GM19455 (cell line): ENCODE results near the gene AGPAT4.

Source experiments
- ATAC-seq: cut with Tn5 transposase; IDR thresholded peaks from one replicate; pipeline ENCODE4 v1.9.1; 2021; ENCODE audit not compliant: unreplicated experiment

The AGPAT4 gene

GRCh38 chr6:161169035-161169434, 104.8 kb downstream of the AGPAT4 start:
- no peak for ATAC-seq

DNA sequence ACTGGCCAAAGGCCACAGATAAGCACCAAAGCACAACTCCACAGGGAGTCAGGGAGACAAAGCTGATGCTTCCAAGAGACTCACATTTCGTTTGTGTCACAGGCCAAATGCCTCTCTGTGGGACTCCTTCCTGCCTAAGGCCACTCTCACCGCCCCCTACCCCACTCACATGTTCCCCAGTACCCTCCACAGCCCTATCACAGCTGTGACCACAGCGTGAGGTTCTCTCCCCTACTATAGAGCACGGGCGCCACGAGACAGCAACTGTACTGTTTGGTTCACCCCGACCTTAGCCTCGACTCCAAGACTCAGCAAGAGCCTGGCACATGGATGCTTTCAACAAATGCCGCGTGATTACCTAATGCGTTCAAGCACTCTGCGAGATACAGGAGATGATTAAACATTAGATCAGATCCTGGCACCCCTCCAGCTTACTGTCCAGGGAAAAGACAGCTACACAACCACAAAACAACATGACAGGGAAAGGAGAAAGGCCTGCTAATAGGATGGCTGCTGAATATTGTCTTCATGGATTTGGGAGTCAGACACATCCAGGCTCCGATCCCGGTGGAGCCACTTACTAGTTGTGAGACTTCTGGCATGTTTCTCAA, 105.5 kb downstream of the AGPAT4 start:
- ATAC-seq: no peak

DNA sequence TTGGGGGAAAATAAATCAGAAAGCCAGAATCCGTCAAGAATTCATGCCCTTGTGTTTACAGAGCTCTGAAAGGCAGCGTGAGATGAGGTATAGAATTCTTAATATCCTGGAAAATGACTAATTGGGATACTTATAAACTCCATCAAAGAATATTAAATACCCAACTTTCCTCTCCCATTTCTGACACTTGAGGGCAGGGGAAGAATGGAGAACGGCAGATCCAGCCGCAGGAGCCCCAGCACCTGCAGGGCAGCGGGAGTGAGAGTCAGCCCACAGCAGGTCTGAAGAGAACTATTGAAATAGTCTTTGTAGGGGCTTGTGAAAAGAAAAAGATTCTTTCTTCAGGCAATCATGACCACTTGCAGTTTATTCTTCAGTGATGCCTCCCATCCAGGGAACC, 107.2 kb downstream of the AGPAT4 start:
- ATAC-seq: no peak

DNA sequence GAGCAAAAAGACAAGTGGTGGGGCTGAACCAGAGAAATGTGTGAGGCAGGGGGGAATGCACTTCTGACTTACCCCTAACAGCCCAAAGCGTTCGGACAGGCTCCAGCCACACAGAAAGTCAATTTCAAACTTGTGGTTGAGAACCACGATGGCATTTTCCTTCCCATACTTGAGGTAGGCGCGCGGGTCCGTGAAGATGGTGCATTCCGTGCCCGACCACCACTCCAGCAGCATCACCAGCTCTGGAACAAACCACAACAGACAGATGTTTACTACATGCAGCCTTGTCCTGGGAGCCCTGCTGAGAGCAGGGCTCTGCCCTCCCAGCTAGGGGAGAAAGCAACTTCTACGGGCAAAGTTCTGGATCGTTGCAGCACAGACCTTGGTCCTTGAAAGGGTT, 107.7 kb downstream of the AGPAT4 start:
- ATAC-seq: no peak

DNA sequence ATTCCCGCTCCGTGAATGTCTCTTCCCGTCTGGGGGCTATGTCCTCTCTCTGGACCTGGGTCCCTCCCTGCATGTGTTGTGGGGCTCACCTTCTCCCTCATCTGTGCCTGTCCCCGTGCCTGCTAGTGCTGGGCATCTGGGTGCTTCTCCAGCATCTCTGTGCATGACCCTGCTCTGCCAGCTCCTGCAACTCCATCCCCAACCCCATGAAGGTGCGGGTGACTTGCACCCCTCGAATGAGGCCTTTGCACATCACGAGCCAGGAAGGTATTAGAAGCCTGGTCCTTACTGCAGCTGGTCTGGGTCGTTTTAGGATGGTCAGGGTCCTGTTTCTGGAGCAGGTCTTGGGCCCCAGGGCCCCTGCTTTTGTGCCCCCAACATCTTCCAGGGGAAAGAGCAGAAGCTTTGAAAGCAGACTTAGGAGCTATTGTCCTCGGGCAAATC, 109.7 kb downstream of the AGPAT4 start:
- ATAC-seq: no peak

DNA sequence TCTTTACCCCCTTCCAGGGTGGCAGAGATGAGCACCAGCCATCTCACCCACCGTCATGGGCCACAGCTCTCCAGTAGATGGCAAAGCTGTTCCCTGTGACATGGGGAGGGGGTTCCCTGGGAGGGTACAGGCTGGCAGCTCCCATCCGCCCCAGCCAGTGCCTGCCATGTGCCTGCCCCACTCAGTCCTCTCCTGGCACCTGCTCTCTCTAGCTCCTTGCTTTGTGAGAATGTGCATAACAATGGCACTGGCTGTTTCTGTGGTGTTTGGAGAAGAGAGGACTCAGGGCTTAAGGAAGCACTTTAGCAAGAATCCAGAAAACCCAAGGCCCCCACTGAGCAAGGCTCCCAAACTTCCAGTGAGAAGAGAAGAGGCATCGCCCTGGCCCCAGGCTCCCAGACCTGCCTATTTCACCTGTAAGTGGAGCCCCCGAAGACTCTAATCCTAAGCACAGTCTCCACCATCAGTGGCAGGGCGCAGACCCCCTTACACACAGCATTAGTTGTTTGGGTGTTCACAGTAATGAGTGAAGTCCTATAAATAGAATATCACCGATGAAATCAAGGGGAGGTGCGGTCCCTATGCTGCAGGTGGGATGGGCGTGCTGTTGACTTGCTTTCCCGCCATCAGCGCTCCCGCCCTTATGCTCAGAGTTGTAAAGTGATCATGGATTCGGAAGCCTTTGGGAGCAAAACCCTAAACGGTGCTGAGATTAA, 110.2 kb downstream of the AGPAT4 start:
- ATAC-seq: no peak

GRCh38 chr6:161162722-161163121, 111.1 kb downstream of the AGPAT4 start:
- ATAC-seq: no peak

DNA sequence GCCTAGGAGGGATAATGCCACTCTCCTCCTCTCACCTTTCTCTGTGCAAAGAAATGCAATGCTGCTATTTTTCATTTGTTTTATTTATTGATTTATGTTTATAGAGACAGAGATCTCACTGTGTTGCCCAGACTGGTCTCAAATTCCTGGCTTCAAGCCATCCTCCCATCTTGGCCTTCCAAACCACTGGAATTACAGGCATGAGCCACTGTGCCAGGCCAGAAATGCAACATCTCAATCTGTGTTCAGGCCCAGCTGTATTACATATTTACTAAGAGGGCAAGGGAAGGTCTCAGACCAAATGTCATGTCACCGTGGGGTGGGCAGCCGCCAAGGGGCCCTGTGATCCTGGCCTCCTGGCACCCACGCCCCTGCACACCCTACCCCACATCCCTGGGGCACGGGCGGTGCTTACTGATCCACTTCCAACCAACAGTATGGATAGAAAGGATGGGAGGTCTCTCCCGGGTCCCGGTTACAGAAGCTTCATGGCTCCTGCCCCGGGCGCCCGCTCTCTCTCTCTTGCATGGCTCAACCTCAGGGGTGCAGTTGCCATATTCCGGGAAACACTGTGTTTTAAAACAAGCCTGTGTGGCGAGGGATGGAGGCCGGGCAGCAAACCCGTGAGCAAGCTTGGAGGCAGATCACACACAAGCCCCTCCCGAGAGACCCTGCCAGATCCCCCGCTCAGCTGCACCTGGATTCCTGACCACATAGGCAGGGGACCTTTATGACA, 111.8 kb downstream of the AGPAT4 start:
- ATAC-seq: no peak

DNA sequence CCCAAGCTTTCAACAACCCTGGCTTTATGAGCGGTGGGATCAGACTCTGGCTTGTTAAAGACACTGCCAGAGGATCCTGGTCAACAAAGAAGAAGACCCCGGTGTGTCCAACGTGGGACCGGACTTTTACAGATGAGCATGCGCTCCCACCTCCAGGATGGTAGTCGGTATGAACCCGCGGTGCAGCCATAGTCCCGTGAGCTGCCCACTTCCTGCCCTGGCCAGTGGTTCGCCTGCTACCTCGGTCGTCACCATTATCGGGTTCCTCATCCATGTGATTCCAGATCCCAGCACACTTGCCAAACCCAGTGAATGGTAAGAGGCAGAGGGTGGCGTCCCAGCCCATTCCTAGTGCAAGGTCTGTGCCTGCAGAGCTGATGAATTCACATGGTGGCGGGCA, 112.7 kb downstream of the AGPAT4 start:
- no peak for ATAC-seq

DNA sequence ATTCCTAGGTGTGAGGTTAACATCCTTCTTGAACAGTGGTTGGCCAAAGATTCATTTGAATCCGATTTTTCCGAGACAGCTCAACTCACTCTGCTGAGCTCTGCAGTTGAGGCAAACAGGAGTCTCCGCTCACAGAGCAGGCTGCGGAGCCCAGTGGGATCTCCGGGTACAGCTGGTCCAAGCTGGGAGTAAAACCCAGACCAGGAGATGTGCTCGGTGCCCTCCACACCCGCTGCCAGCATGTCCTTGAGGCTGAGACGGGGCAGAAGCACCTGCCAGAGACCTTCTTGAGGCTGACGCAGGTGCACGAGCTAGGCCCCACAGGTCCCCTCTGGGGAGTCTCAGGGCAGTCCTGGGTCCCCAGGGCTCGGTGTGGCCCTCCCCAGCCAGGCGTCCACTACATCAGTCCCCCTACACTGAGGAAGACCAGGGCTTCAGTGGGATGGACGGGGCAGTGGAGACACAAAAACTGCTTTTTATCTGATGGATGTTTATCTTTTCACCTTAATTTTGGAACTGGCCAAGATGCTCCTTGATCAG, 119.0 kb downstream of the AGPAT4 start:
- ATAC-seq: no peak

DNA sequence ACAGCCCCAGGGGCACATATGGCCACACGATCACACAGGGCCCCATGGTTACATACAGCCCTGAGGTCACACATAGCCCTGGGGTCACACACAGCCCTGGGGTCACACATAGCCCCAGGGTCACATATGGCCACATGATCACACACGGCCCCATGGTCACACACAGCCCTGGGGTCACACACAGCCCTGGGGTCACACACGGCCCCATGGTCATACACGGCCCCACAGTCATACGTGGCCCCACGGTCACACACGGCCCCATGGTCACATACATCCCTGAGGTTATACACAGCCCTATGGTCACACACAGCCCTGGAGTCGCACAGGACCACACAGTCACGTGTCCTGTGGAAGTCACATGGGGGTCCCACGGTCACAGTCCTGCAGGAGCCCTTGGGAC, 120.1 kb downstream of the AGPAT4 start:
- ATAC-seq: no peak

- ATAC-seq: no peak
Measured at GRCh38 chr6:161152907-161153662, 120.8 kb downstream of the AGPAT4 start.

GRCh38 chr6:161152527-161152862, 121.4 kb downstream of the AGPAT4 start:
- ATAC-seq: no peak

DNA sequence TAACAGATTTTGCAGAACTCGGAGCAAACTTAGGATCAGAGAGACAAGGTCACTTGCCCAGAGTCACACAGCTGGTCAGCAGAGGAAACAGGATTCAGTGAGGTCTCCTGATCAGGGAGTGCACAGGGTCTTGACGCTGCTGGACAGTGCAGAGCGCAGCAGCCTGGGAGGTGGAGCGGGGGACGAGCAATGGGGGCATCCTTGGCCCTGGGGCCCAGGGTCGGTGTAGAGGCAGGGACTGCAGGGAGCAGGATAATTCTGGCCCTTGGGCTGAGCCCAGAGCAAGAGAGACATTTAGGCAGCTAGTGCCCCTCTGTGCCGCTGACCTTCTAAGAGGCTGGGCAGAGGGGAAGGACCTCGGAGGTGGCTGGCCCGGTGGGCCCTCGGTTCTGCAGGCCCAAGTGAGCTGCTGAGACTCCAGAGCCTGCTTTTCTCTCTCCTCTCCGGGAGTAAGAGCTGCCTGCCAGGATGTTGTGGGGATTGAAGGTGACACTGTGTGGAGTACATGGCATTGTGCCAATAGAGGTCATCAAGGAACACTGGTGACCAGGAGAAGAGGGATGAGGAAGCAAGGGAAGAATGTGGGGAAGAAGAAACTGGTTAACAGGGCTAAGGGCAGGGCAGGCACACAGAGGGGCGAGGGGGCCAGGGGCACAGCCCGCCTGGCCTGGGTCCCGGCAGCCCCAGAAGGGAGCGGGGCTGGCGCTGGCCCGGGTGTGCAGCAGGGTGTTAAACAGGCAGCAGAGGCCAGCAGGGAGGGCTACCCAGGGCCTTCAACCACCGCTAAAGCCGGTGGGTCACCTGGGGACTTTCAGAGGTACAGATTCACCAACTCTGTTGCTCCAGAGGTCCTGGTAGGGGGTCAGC, 122.0 kb downstream of the AGPAT4 start:
- ATAC-seq: no peak

DNA sequence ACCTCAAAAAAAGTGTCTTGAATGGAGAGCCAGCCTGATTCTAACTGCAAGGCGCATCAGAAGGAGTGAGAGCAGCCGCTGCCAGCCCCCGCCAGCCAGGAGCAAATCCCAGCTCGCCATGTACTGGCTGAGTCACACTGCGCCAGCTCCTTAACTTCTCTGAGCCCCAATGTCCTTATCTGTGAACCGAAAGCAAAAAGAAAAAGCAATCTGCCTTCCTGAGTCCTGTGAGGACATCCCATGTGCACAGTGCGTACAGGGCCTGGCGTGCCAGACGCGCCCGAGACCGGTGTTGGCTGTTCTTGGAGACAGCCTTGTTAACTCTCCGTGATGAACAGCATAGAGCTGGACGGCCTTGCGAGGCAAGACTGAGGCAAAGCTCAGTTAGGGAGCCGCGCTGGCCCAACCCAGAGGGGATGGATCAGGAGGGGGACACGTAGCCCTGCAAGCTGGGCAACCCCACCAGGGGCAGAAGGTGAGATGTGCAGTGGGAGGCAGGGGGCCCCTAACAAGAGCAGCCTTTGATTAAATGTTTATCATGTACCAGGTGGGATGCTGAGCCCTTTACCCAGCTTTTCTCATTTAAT, 122.7 kb downstream of the AGPAT4 start:
- no peak for ATAC-seq

DNA sequence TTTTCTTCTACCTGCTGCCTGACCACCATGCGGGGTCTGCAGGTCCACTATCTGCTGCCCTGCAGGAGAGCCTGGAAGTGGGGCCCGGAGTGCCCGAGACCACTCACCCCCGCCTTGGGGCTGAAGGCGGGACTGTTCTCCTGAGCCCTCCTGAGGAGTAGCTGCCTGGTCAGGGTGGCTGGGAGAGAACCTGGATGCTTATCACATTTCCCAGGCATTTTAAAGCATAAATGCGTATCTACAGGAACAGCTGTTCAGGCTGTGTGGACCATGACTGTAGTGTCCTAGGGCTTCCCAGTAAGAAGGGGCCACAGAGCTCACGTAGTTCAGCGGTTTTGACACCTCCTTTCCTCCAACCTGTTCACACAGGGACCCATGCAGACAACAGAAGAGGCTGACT, 123.3 kb downstream of the AGPAT4 start:
- ATAC-seq: no peak

- ATAC-seq: no peak
Measured at GRCh38 chr6:161150136-161150535, 123.7 kb downstream of the AGPAT4 start.

DNA sequence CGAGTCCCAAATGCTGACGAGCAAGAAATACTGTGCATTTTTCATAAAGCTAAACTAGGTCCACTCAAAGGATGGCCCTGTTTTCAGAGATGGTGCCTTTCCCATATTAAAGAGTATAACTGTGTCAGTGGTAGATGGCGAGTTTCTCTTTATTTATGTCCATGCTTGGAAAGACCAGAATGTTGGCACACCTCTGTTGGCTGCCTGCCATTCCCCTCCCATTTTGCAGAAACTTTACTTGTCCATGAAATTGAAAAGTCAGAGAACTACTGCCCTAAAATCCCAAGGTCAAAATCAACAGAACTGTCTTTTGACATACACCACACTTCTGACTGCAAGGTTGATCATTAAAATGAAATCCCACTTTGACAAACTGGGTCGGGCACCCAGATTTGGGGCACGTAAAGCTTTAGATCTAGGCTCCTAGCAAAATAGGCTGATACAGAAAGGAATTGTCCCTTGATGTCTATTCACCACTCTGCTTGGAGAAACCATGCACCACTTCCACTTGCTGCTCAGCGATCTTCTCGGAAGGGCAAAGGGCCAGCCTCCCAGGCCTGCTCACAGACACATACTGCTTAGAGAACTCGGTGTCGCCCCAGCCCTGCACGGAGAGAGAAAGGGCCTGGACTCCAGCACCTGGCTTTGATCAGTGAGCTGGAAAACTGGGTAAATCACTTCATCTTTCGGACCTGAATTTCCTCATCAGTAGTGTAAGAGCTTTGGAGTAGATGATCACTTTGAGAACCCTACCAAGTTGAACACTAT, 130.0 kb downstream of the AGPAT4 start:
- ATAC-seq: no peak

GRCh38 chr6:161142957-161143296, 130.9 kb downstream of the AGPAT4 start:
- no peak for ATAC-seq
